DND-41 (cell line): ENCODE data around the gene APOF.
"Not testable (repeated sequence)": the region's sequence is repeated elsewhere in the genome, so short reads cannot be mapped to it uniquely, and the experiment has no call there.

Experiments
- ATAC-seq: fragments of 200-7000 bp; cut with Tn5 transposase; 3 replicates; pipeline ENCODE4 v1.9.1; 2021; ENCODE audit warnings: low read depth; ENCODE audit not compliant: insufficient read depth
- DNase-seq: peaks from one replicate; pipeline ENCODE4 v3.0.0-alpha.2; 2020
- H2AFZ ChIP-seq: 2 replicates; pipeline ENCODE4 v1.6.0; 2012; ENCODE audit warnings: low read depth, low read length
- H3K27ac ChIP-seq: 2 replicates; pipeline ENCODE4 v1.5.1; 2012; ENCODE audit warnings: low read length, inconsistent platforms
- H3K27me3 ChIP-seq: fragments of 200-600 bp; sonication (generic); 2 replicates; pipeline ENCODE4 v1.6.0; 2012; ENCODE audit warnings: low read length, mild to moderate bottlenecking, inconsistent platforms; ENCODE audit not compliant: insufficient read depth, poor library complexity
- H3K36me3 ChIP-seq: 2 replicates; pipeline ENCODE4 v1.5.1; 2012; ENCODE audit warnings: low read length, inconsistent platforms; ENCODE audit not compliant: insufficient read depth
- H3K4me1 ChIP-seq: 2 replicates; pipeline ENCODE4 v1.5.1; 2012; ENCODE audit warnings: mild to moderate bottlenecking, low read length; ENCODE audit not compliant: insufficient read depth
- H3K4me2 ChIP-seq: 2 replicates; pipeline ENCODE4 v1.6.0; 2012; ENCODE audit warnings: mild to moderate bottlenecking, moderate library complexity, low read length, inconsistent platforms; ENCODE audit not compliant: insufficient read depth
- H3K4me3 ChIP-seq, 2 experiments: fragments of 200-600 bp in 1 of 2; shearing (Covaris generic) in 1 of 2; 2 replicates each; pipeline ENCODE4 v1.5.1; 2012 to 2016; ENCODE audit warnings: inconsistent platforms in 2 of 2, low read length in 2 of 2, mild to moderate bottlenecking in 2 of 2, low read depth in 1 of 2, moderate library complexity in 1 of 2
- H3K79me2 ChIP-seq: 2 replicates; pipeline ENCODE4 v1.6.0; 2012; ENCODE audit warnings: low read length, inconsistent platforms; ENCODE audit not compliant: insufficient read depth
- H3K9ac ChIP-seq: 2 replicates; pipeline ENCODE4 v1.6.0; 2012; ENCODE audit warnings: low read depth, mild to moderate bottlenecking, inconsistent platforms, low read length, moderate library complexity
- H3K9me3 ChIP-seq: 2 replicates; pipeline ENCODE4 v1.5.1; 2012; ENCODE audit warnings: low read length, moderate library complexity, mild to moderate bottlenecking, inconsistent platforms; ENCODE audit not compliant: insufficient read depth, severe bottlenecking
- H4K20me1 ChIP-seq: 2 replicates; pipeline ENCODE4 v1.6.0; 2012; ENCODE audit warnings: low read length; ENCODE audit not compliant: insufficient read depth
- EZH2 ChIP-seq: IDR thresholded peaks from 3 replicates; pipeline ENCODE4 v1.6.1; 2012; ENCODE audit warnings: borderline replicate concordance, low read depth, mild to moderate bottlenecking, moderate library complexity, low read length, inconsistent platforms; ENCODE audit not compliant: severe bottlenecking
- TF ChIP-seq, protein P1 (sequence below): IDR thresholded peaks from 2 replicates; pipeline ENCODE4 v1.5.1; 2012; ENCODE audit warnings: borderline replicate concordance, low read length, moderate library complexity, mild to moderate bottlenecking; ENCODE audit not compliant: poor library complexity, severe bottlenecking; ENCODE audit errors: extremely low read depth

Gene APOF

DNA sequence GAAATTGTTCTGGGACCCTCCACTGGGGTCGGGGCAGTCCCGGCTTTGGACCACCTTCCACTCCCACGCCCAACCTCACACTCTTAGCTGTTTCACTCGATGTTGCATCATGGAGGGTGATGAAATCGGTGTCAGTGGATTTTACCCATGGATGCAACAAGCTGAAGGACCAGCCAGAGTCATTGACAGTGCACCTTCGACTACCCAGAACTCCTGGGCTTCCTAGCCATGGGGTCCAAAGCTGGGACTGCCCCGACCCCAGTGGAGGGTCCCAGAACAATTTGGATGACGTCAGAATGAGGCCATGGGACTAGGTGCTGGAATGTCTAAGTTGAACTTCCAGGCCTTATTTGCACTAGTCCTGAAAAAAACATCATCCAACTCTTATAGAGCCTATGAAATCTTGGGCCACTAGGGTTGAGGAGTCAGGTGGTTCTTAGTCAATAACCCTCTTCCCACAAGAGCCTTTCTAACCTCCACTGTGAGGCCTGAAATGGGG, 24.9 kb downstream of the APOF start:
- Histone ChIP-seq H3K4me2 (no peak overlapping the region), H3K9ac (no peak overlapping the region), H3K27ac (no peak overlapping the region), H3K79me2 (peaks cover 15% of the 10 kb centered on the region), H3K9me3 (no peaks in the 10 kb centered on the region), H2AFZ (peak overlapping the region; percentile 14; the same call in 1 of the 2 replicates), H3K4me3 (no peak overlapping the region), H3K4me1 (peaks cover 19% of the 10 kb centered on the region), H4K20me1 (no peaks in the 10 kb centered on the region), H3K36me3 (peaks cover 5% of the 10 kb centered on the region), H3K27me3 (no peaks in the 10 kb centered on the region)
- ATAC-seq (no peak), DNase-seq (no peak)
- TF ChIP-seq EZH2: no peak
- TF ChIP-seq, protein P1, sequence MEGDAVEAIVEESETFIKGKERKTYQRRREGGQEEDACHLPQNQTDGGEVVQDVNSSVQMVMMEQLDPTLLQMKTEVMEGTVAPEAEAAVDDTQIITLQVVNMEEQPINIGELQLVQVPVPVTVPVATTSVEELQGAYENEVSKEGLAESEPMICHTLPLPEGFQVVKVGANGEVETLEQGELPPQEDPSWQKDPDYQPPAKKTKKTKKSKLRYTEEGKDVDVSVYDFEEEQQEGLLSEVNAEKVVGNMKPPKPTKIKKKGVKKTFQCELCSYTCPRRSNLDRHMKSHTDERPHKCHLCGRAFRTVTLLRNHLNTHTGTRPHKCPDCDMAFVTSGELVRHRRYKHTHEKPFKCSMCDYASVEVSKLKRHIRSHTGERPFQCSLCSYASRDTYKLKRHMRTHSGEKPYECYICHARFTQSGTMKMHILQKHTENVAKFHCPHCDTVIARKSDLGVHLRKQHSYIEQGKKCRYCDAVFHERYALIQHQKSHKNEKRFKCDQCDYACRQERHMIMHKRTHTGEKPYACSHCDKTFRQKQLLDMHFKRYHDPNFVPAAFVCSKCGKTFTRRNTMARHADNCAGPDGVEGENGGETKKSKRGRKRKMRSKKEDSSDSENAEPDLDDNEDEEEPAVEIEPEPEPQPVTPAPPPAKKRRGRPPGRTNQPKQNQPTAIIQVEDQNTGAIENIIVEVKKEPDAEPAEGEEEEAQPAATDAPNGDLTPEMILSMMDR: no peak

DNA sequence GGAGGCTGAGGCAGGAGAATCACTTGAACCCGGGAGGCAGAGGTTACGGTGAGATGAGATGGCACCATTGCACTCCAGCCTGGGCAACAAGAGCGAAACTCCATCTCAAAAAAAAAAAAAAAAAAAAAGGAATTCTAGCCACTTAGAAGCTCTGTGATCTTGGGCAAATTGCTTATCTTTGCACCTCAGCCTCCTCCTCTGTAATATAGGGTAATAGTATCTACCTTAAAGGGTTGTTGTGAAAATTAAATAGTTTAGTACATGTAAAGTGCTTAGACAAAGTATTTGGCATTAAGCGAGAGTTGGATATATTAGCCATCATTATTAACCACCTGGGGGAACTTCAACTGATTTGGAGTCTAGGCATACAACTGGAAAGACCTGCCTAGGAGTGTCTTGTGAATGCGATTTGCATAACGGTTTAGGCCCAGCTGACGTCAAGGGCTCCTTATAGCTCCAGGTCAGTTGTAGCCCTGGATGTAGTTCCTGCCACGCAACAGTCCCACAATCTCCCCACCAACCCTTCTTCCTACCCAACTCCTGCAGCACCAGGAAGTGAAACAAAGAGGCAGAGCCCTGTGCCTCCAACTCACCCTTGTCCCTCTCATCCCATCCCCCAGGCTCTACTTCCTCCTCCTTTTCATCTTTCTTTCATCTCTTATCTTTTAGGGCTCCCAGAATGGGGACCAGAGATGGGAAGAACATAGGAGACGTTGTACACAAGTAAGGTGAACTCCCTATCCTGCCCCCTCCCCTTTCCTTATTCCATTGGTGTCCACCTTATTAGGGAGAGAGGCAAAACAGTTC, 26.1 kb downstream of the APOF start:
- Histone ChIP-seq H3K27ac (no peak overlapping the region), H3K9me3 (no peaks in the 10 kb centered on the region), H3K36me3 (no peaks in the 10 kb centered on the region; the same call in 1 of the 2 replicates), H4K20me1 (no peaks in the 10 kb centered on the region), H3K27me3 (no peaks in the 10 kb centered on the region), H3K9ac (no peak overlapping the region), H3K4me3 (no peak overlapping the region), H3K4me1 (peaks cover 26% of the 10 kb centered on the region), H2AFZ (0 out of 2 replicates have a peak overlapping the region, but pooled peaks have one; percentile 34), H3K4me2 (no peak overlapping the region), H3K79me2 (peaks cover 23% of the 10 kb centered on the region)
- DNase-seq: no peak
- TF ChIP-seq, protein P1: no peak
- no peak for TF ChIP-seq EZH2
- ATAC-seq: no peak

DNA sequence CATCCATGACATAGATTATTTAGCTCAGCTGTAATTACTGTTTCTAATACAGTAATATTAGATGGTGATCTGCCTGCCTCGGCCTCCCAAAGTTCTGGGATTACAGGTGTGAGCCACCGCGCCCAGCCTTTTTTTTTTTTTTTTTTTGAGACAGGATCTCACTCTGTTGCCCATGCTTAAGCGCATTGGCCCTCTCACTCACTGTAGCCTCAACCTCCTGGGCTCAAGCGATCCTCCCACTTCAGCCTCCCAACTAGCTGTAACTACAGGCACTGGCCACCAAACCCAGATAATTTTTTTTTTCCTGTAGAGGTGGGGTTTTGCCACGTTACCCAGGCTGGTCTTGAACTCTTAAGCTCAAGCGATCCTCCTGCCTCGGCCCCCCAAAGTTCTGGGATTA, 27.1 kb downstream of the APOF start:
- H3K79me2 ChIP-seq: peaks cover 26% of the 10 kb centered on the region
- H2AFZ ChIP-seq, H3K27me3 ChIP-seq, H3K4me3 ChIP-seq, H3K4me2 ChIP-seq, H3K27ac ChIP-seq, DNase-seq, H3K9me3 ChIP-seq, ATAC-seq, H4K20me1 ChIP-seq, H3K36me3 ChIP-seq, H3K9ac ChIP-seq: not testable (repeated sequence)
- H3K4me1 ChIP-seq: peaks cover 26% of the 10 kb centered on the region

DNA sequence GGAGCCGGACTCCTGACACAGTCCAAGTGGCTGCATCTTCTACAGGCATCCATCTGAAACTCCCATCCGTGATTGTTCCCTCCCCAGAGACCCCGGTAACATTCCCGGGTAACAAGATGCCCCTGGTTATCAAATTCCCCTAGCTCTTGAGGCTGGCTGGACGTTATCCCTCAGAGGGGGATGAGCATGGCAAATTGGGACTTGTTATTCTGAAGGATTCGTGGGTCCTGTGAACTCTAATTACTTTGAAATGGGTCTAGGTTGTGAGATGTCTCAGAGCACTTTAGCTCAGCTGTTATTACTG, 28.2 kb downstream of the APOF start:
- peak overlapping the region; percentile 54 to 74 for H3K4me3 ChIP-seq
- peak overlapping the region; percentile 90 for H3K9ac ChIP-seq
- H3K9me3 ChIP-seq: no peaks in the 10 kb centered on the region
- H3K27ac ChIP-seq: peak overlapping the region; percentile 98
- TF ChIP-seq, protein P1: no peak
- no peak for TF ChIP-seq EZH2
- H3K36me3 ChIP-seq: peaks cover 3% of the 10 kb centered on the region; the same call in 1 of the 2 replicates
- H3K4me1 ChIP-seq: peaks cover 26% of the 10 kb centered on the region
- ATAC-seq (no peak), DNase-seq (no peak)
- H2AFZ ChIP-seq: peak overlapping the region; percentile 71
- H3K27me3 ChIP-seq: no peaks in the 10 kb centered on the region
- no peaks in the 10 kb centered on the region for H4K20me1 ChIP-seq
- H3K4me2 ChIP-seq: peak overlapping the region; percentile 70
- H3K79me2 ChIP-seq: peaks cover 26% of the 10 kb centered on the region
